Fibroblast of lung (primary cell): ENCODE results near the gene PITX3.

Experiments used
- CTCF ChIP-seq, 2 donors: IDR thresholded peaks in 1 of 2; conservative IDR thresholded peaks in 1 of 2; 1 replicate in 1 of 2; 2 replicates in 1 of 2; pipeline ENCODE4 v1.5.1; 2011 to 2012; ENCODE audit warnings: low read length in 2 of 2, control low read depth in 1 of 2, inconsistent platforms in 1 of 2, low read depth in 1 of 2, mild to moderate bottlenecking in 1 of 2
- EZH2 ChIP-seq: IDR thresholded peaks from 2 replicates; pipeline ENCODE4 v1.5.1; 2012; ENCODE audit warnings: low read length, control low read depth, mild to moderate bottlenecking; ENCODE audit errors: missing control alignments

DNA sequence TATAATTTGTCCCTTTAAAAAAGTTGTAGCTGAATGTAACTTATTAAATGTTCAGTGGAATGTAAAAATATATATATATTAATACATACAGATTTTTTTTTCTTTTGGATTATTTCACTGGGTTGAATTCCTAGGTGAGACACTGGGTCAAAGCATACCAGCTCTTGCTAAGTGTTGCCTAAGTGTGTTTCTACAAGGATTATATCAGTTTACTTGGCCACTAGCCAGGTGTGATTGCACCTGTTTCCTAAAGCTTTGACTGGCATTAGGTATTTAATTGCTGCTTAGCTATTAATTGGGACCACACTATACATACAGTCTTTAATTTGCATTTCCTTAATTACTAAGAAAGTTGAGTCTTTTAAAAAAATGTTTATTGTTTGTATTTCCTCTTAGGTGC, 20.7 kb downstream of the PITX3 start:
- TF ChIP-seq CTCF (conservative IDR thresholded peaks at IDR 0.05 in 1 of 2, IDR thresholded peaks at IDR 0.05 in 1 of 2; ENCODE audit: low read depth in 1 of 2, low read length in 2 of 2) (no peak), EZH2 (no peak)
